ENCODE measurements around the gene SART1.

Gene SART1

GRCh38 chr11:65916391-65916790, 45.1 kb upstream of the SART1 start:
- ATAC-seq (ENCODE audit: low read depth) (no peak), DNase-seq (ENCODE audit: low spot score) (no peak)
- Histone ChIP-seq H3K27ac (ENCODE audit: poor library complexity, severe bottlenecking) (peak overlapping the region; percentile 98), H3K4me1 (ENCODE audit: insufficient read depth, poor library complexity, severe bottlenecking) (peaks cover 72% of the 10 kb centered on the region), H3K36me3 (ENCODE audit: low read depth) (peaks cover 29% of the 10 kb centered on the region; the same call in 1 of the 2 replicates), H3K9me3 (ENCODE audit: severe bottlenecking) (no peaks in the 10 kb centered on the region), H3K4me3 (ENCODE audit: severe bottlenecking) (peak overlapping the region; percentile 18), H3K27me3 (ENCODE audit: insufficient read depth, poor library complexity, severe bottlenecking) (no peaks in the 10 kb centered on the region)
- TF ChIP-seq CTCF (IDR thresholded peaks at IDR 0.05; ENCODE audit: poor library complexity, severe bottlenecking): no peak

GRCh38 chr11:65917077-65917433, 44.5 kb upstream of the SART1 start:
- peaks cover 35% of the 10 kb centered on the region for H3K36me3 ChIP-seq (ENCODE audit: low read depth)
- no peak for DNase-seq (ENCODE audit: low spot score)

GRCh38 chr11:65917434-65918210, 43.9 kb upstream of the SART1 start:
- peak overlapping the region; percentile 74 for H3K4me3 ChIP-seq (ENCODE audit: severe bottlenecking)
- no peaks in the 10 kb centered on the region for H3K27me3 ChIP-seq (ENCODE audit: insufficient read depth, poor library complexity, severe bottlenecking)
- peaks cover 59% of the 10 kb centered on the region for H3K4me1 ChIP-seq (ENCODE audit: insufficient read depth, poor library complexity, severe bottlenecking)
- ATAC-seq (ENCODE audit: low read depth) (no peak), DNase-seq (ENCODE audit: low spot score) (no peak)
- H3K27ac ChIP-seq (ENCODE audit: poor library complexity, severe bottlenecking): peak overlapping the region; percentile 98
- H3K36me3 ChIP-seq (ENCODE audit: low read depth): peaks cover 41% of the 10 kb centered on the region
- no peak for TF ChIP-seq CTCF (IDR thresholded peaks at IDR 0.05; ENCODE audit: poor library complexity, severe bottlenecking)
- H3K9me3 ChIP-seq (ENCODE audit: severe bottlenecking): no peaks in the 10 kb centered on the region

More at GRCh38 chr11:65917077-65917433, 44.5 kb upstream of the SART1 start:
- TF ChIP-seq CTCF (IDR thresholded peaks at IDR 0.05; ENCODE audit: poor library complexity, severe bottlenecking): no peak
- H3K4me3 ChIP-seq (ENCODE audit: severe bottlenecking): no peak overlapping the region
- no peaks in the 10 kb centered on the region for H3K27me3 ChIP-seq (ENCODE audit: insufficient read depth, poor library complexity, severe bottlenecking)
- no peaks in the 10 kb centered on the region for H3K9me3 ChIP-seq (ENCODE audit: severe bottlenecking)
- H3K27ac ChIP-seq (ENCODE audit: poor library complexity, severe bottlenecking): peak overlapping the region; percentile 98
- peaks cover 65% of the 10 kb centered on the region for H3K4me1 ChIP-seq (ENCODE audit: insufficient read depth, poor library complexity, severe bottlenecking)
- no peak for ATAC-seq (ENCODE audit: low read depth)

GRCh38 chr11:65918211-65919140, 43.1 kb upstream of the SART1 start, which contains the start of gene C11orf68:
Gene C11orf68 (minus strand): TSS chr11:65919062. CDS start chr11:65919031, 31 bp downstream.
- ATAC-seq (ENCODE audit: low read depth) (peak; percentile 1; the same call in 2 of the 3 replicates), DNase-seq (ENCODE audit: low spot score) (no peak)
- peak; percentile 7 for TF ChIP-seq CTCF (IDR thresholded peaks at IDR 0.05; ENCODE audit: poor library complexity, severe bottlenecking)
- Histone ChIP-seq H3K36me3 (ENCODE audit: low read depth) (peaks cover 50% of the 10 kb centered on the region), H3K27ac (ENCODE audit: poor library complexity, severe bottlenecking) (peak within 1 kb of the TSS; percentile 98), H3K4me3 (ENCODE audit: severe bottlenecking) (peak within 1 kb of the TSS; percentile 80), H3K9me3 (ENCODE audit: severe bottlenecking) (no peaks in the 10 kb centered on the region), H3K27me3 (ENCODE audit: insufficient read depth, poor library complexity, severe bottlenecking) (no peaks in the 10 kb centered on the region), H3K4me1 (ENCODE audit: insufficient read depth, poor library complexity, severe bottlenecking) (peaks cover 51% of the 10 kb centered on the region)

Data from RWPE2 (cell line).